K562 (cell line): ENCODE data around the gene OGT.

ENCODE experiments used
- CTCF ChIP-seq, 3 experiments: IDR thresholded peaks in 2 of 3; conservative IDR thresholded peaks in 1 of 3; 2 replicates each; pipeline ENCODE4 v1.5.1; 2011 to 2012; ENCODE audit warnings: low read length in 3 of 3, mild to moderate bottlenecking in 3 of 3, control low read depth in 2 of 3, improper control_type of control experiment in 1 of 3, inconsistent platforms in 1 of 3, low read depth in 1 of 3, mixed read lengths in 1 of 3, moderate library complexity in 1 of 3; ENCODE audit not compliant: insufficient read depth in 2 of 3
- EZH2 ChIP-seq: IDR thresholded peaks from 2 replicates; pipeline ENCODE4 v1.6.1; 2012; ENCODE audit warnings: low read depth, mild to moderate bottlenecking, inconsistent platforms, low read length, borderline replicate concordance

GRCh38 chrX:71625471-71625870 lies 92.6 kb downstream of the OGT start:
- TF ChIP-seq CTCF (IDR thresholded peaks at IDR 0.05 in 2 of 3, conservative IDR thresholded peaks at IDR 0.05 in 1 of 3; ENCODE audit: insufficient read depth in 2 of 3, low read depth in 1 of 3, low read length in 3 of 3) (no peak), EZH2 (no peak)
